Measurements from ENCODE around the gene CRACR2A.

GRCh38 chr12:3727877-3728632 is 24.9 kb downstream of the CRACR2A start:
- TF ChIP-seq REST (IDR thresholded peaks at IDR 0.05; ENCODE audit: insufficient read depth in 1 of 2, low read depth in 2 of 2, low read length in 1 of 2) (no peak), CTCF (IDR thresholded peaks at IDR 0.05) (no peak), TCF7L2 (IDR thresholded peaks at IDR 0.05; ENCODE audit: low read depth, low read length) (no peak), POLR2AphosphoS5 (IDR thresholded peaks at IDR 0.05; ENCODE audit: low read depth, low read length) (no peak)

All from Panc1 (cell line).